Effector CD8-positive, alpha-beta T cell (primary cell): ENCODE measurements around the gene NAPSA.
"Not testable (repeated sequence)": the region's sequence is repeated elsewhere in the genome, so short reads cannot be mapped to it uniquely, and the experiment has no call there.

Source experiments
- DNase-seq: peaks from one replicate; lab custom pipeline; 2025; lab: John Stamatoyannopoulos, UW

Gene NAPSA

DNA sequence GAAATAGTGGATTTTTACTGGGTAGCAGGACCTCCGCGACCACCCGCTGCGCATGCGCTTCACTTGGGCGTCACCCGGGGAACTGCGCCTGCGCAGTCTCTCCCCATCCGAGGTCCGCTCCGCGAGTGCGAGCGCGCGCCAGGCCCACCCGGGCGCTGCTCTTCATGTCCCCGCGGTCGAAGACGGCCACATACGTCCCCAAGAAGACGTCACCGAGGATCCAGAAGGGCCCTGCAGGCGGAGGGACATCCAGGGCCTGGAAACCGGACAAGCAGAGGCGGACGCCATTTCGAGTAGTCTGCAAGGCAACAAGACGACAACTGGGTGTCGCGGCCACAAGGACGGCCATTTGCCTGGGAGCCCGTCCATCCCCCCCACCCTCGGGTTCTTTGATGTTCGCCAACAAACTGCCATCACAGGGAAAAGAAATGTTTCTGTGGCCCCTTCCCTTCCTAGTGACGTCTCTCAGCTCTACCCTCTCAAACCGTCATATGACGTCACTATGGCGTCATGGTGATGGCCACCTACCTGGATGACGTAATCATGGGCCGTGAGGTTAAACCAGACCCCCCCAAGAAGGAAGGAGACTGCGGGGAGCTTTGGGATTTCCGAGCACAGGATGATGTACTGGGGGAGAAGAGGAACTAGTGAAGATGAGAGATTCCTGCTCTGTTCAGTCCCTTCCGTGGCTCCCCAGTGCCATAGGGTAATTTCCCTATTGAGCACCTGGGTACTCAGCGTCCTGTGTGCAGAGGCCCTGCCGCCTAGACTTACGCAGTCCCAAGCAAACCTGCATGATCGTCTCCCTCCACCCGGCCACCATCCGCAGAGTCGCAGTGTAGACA, 6.7 kb downstream of the NAPSA start:
- DNase-seq, result peak; percentile 68

DNA sequence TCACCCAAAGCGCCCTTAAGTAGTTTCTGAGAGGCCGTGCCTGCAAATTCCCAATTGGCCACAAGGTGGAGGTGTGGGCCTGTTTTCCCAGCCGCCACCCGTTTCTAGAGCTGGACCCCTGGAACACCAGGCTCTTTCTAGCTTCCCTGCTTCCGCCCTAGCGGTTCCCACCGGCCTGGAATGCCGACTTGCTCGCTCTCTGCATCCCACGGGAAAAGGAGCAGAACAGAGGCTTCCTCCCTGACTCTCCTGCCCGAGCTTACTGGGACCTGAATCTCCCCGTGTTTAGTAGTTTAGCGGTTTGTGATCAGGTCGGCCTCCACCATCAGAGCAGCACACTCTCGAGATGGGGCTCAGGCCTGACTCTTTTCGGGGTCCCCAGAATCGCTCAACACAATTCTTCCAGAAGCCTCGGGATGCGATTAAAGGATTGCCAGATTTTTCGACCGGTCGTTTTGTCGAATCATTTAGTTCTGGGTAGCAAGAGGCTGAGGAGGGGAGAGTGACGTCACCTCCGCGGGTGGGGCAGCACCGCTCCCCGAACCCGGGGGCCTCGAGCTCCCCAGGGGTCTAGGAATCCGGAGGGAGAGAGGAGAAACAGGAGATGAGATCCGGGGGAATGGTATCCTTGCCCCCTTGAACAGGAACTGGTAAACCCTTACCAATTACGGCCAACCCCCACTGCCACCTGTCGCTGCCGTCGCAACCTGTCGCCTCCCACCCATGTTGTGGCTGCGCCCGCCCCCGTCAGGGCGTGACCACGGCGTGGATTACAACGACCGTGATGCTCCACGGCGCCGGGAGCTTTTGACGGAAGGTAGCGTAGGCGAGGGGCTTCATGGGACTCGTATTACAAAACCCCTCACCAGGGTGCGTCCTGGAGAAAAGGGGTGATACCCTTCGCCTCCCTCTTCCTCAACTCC, 8.0 kb downstream of the NAPSA start:
- DNase-seq, result peak; percentile 80

GRCh38 chr19:50356691-50357177, 8.7 kb downstream of the NAPSA start:
- no peak for DNase-seq

DNA sequence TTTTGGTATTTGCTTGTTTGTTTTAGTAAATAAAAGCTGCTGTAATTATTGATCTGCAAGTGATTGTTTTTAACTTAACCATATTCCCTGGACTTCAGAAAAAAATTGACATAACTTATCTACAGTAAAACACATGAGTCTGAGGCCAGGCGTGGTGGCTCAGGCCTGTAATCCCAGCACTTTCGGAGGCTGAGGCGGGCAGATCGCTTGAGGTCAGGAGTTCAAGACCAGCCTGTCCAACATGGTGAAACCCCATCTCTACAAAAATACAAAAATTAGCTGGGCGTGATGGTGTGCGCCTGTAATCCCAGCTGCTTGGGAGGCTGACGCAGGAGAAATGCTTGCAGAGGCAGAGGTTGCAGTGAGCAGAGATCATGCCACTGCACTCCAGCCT, 12.0 kb downstream of the NAPSA start:
- DNase-seq, result not testable (repeated sequence)

- DNase-seq, result no peak
Observed at GRCh38 chr19:50352242-50352641, 13.2 kb downstream of the NAPSA start.

- DNase-seq, result no peak
Observed at GRCh38 chr19:50349277-50350057, 16.0 kb downstream of the NAPSA start.

- not testable (repeated sequence) for DNase-seq
Observed at GRCh38 chr19:50347089-50347581, 18.3 kb downstream of the NAPSA start.

GRCh38 chr19:50344661-50345318, 20.6 kb downstream of the NAPSA start:
- no peak for DNase-seq

- DNase-seq, result no peak
Observed at GRCh38 chr19:50341091-50341564, 24.3 kb downstream of the NAPSA start.

GRCh38 chr19:50340331-50340730, 25.1 kb downstream of the NAPSA start:
- DNase-seq, result no peak

DNA sequence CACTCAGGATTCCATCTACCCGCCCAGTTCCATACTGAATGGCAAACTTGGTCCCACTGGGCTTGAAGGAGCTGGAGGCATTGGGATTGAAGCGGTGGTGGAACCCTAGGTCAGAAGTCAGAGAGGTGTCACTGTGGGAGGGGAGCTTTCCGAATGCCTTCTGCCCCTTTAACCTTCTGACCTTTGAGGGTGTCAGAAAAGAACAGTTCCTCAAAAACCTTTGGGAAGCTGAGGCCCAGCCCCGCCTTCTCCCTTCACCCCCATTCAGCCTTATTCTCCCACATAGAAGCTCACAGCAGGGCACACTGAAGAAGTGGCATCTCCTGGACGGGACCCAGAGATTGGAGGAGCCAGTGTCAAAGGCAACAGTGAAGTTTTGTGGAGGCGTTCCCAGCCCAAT, 28.4 kb downstream of the NAPSA start:
- not testable (repeated sequence) for DNase-seq

DNA sequence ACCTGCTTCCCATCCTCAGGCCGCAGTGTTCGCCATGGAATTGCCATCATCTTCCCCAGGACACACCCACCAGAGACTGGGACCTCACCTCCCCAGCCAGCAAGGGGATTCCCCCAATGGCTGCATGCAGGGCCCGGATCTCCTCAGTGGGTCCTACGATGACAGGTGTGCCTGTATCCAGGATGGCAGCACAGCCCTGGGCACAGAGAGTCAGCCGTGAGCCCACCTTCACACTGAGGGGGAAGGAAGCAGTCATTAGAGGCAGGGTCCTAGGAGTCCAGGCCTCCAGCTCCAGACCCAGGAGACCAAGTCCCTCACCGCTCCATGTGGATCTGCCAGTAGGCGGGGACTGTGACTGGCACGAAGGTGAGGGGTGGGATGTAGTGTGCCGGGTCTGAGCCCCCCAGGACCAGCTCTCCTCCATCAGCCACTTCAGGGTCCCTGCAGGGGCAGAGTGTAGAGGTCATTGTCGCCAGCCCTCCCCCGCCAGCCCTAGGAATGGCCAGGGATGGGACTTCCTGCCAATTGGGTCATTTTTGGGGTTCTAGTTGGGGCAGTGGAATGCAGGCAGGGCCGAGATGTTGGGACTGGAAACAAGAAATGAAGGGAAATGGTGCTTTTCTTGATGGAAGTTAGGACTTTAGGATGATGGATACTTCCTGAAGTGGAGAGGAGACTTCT, 30.6 kb downstream of the NAPSA start:
- DNase-seq, result no peak

- peak; percentile 71 for DNase-seq
Observed at GRCh38 chr19:50333737-50334617, 31.5 kb downstream of the NAPSA start.

DNA sequence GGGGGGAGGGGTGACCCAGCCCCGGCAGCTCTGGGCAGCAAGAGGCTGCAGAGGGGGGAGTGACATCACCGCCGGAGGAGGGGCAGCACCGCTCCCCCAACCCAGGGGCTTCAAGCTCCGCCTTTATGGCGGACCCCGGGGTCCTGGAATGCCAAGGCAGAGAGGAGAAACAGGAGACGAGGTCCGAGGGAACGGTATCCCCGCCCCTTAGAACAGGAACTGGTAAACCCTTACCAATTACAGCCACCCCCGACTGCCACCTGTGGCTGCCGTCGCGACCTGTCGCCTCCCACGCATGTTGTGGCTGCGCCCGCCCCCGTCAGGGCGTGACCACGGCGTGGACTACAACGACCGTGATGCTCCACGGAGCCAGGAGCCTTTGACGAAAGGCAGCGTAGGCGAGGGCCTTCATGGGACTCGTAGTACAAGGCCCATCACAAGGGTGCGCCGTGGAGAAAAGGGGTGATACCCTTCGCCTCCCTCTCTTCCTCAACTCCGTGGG, 32.2 kb downstream of the NAPSA start:
- peak; percentile 67 for DNase-seq

DNA sequence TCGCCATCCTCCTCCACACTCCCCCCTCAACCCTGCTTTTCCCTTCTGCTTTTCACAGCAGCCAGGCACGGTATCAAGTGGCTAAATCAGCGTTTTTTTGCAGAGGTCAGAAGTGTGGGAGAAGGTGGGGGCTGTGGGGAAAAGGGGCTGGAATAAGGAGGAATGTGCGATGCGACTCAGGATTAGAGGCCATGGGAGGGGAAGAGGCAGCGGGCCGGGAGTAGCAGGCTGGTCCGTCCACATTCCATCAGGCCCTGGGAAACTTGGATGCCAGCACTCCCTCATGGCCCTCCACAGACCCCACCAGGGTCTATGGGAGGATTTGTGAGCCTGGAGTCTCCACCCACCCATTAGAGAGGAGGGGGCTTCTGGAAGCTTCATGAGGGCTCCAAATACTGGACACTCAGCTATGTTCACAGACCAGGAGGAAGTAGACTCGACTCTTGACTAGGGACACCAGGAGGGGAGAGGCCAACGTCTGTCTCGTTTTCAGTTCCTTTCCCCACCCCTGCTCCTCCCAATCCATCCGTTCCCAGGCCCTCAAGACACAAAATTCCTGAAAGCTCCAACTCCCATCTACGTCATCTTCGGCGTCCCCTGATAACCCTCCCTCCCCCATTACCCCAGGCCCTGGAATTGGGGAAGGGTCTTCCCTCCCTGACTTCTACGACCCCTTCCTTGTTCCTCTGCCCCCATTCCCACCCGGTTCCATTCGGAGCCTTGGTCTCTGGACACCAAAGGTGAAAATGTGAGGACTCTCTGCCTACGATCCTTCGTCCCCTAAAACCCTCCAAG, 33.0 kb downstream of the NAPSA start:
- no peak for DNase-seq

GRCh38 chr19:50331994-50332243, 33.5 kb downstream of the NAPSA start:
- DNase-seq, result no peak

- no peak for DNase-seq
Observed at GRCh38 chr19:50331221-50331993, 34.0 kb downstream of the NAPSA start.
